HepG2 (cell line): Measurements from ENCODE around the gene LRP10. TPM values are rescaled to one million over a fixed set of nuclear protein-coding genes. Genes with fewer than 3 reads are reported as not detected.

ENCODE experiments used
- ARID5B ChIP-seq: IDR thresholded peaks from 2 replicates; pipeline ENCODE4 v1.4.0; 2020; ENCODE audit warnings: mild to moderate bottlenecking, missing genetic modification reagents
- ATF7-NPFF ChIP-seq: sonication (generic); formaldehyde crosslinking; IDR thresholded peaks from 2 replicates; pipeline ENCODE4 v1.8.1; 2023; ENCODE audit warnings: mild to moderate bottlenecking, low read depth, missing genetic modification reagents, moderate library complexity
- CBX5 ChIP-seq: sonication (generic); formaldehyde crosslinking; IDR thresholded peaks from 2 replicates; pipeline ENCODE4 v1.4.0; 2020; ENCODE audit warnings: missing genetic modification reagents, borderline replicate concordance
- DMTF1 ChIP-seq: sonication (generic); formaldehyde crosslinking; IDR thresholded peaks from 2 replicates; pipeline ENCODE4 v1.4.0; 2020; ENCODE audit warnings: mild to moderate bottlenecking, missing genetic modification reagents
- ERF ChIP-seq: IDR thresholded peaks from 2 replicates; pipeline ENCODE4 v1.6.1; 2018; ENCODE audit warnings: missing biosample characterization, missing genetic modification reagents
- FOXA3 ChIP-seq: IDR thresholded peaks from 2 replicates; pipeline ENCODE4 v1.6.1; 2016; ENCODE audit warnings: missing genetic modification reagents, missing compliant biosample characterization
- HIVEP1 ChIP-seq: sonication (generic); formaldehyde crosslinking; IDR thresholded peaks from 2 replicates; pipeline ENCODE4 v1.4.0; 2020; ENCODE audit warnings: mild to moderate bottlenecking, missing genetic modification reagents
- MAZ ChIP-seq, 2 experiments: sonication (generic) in 1 of 2; formaldehyde crosslinking in 1 of 2; IDR thresholded peaks; 2 replicates each; pipeline versions ENCODE4 v1.5.0 to v1.6.1; 2012 to 2020; ENCODE audit warnings: low read depth in 2 of 2, mild to moderate bottlenecking in 2 of 2, borderline replicate concordance in 1 of 2, improper control_type of control experiment in 1 of 2, low read length in 1 of 2, missing genetic modification reagents in 1 of 2, moderate library complexity in 1 of 2
- NKX3-1 ChIP-seq: sonication (generic); formaldehyde crosslinking; IDR thresholded peaks from 2 replicates; pipeline ENCODE4 v1.5.0; 2020; ENCODE audit warnings: missing genetic modification reagents
- NR2C2 ChIP-seq: sonication (generic); formaldehyde crosslinking; IDR thresholded peaks from 2 replicates; pipeline ENCODE4 v1.4.0; 2020; ENCODE audit warnings: missing genetic modification reagents, mild to moderate bottlenecking, moderate library complexity, borderline replicate concordance
- RFXAP ChIP-seq: sonication (generic); formaldehyde crosslinking; IDR thresholded peaks from 2 replicates; pipeline ENCODE4 v1.4.0; 2020; ENCODE audit warnings: missing genetic modification reagents, borderline replicate concordance
- SP2 ChIP-seq: sonication (generic); formaldehyde crosslinking; IDR thresholded peaks from 2 replicates; pipeline ENCODE4 v1.5.1; 2020; ENCODE audit warnings: mild to moderate bottlenecking, missing genetic modification reagents
- TRIM24 ChIP-seq: sonication (generic); formaldehyde crosslinking; IDR thresholded peaks from 2 replicates; pipeline ENCODE4 v1.8.0; 2022; ENCODE audit warnings: mild to moderate bottlenecking, missing genetic modification reagents
- ZBTB20 ChIP-seq: sonication (generic); formaldehyde crosslinking; IDR thresholded peaks from 2 replicates; pipeline ENCODE4 v1.8.1; 2023; ENCODE audit warnings: missing genetic modification reagents, low read depth, mild to moderate bottlenecking, borderline replicate concordance
- ZBTB38 ChIP-seq: sonication (generic); formaldehyde crosslinking; IDR thresholded peaks from 2 replicates; pipeline ENCODE4 v1.5.1; 2020; ENCODE audit warnings: mild to moderate bottlenecking, missing genetic modification reagents
- ZNF180 ChIP-seq: sonication (generic); formaldehyde crosslinking; IDR thresholded peaks from 2 replicates; pipeline ENCODE4 v1.4.0; 2020; ENCODE audit warnings: low read depth, missing genetic modification reagents, borderline replicate concordance
- ZNF335 ChIP-seq: sonication (generic); formaldehyde crosslinking; IDR thresholded peaks from 2 replicates; pipeline ENCODE4 v1.4.0; 2020; ENCODE audit warnings: missing genetic modification reagents
- ZNF891 ChIP-seq: sonication (generic); formaldehyde crosslinking; IDR thresholded peaks from 2 replicates; pipeline ENCODE4 v1.5.0; 2020; ENCODE audit warnings: mild to moderate bottlenecking, missing genetic modification reagents
- polyA plus RNA-seq, 8 experiments: library from polyadenylated mRNA; depleted of rRNA in 3 of 8; stranded (reverse) in 7 of 8; unstranded in 1 of 8; fragments of >200 nt; fragmentation: Illumina TruSeq in 4 of 8; extraction: Trizol in 4 of 8; gene quantifications; 2 replicates each; pipeline versions ENCODE4 v1.2.1 to v1.2.3, GENCODE V29; 2011 to 2016; ENCODE audit warnings: low read depth in 4 of 8, missing spikeins in 1 of 8, mixed read lengths in 1 of 8; ENCODE audit not compliant: insufficient read depth in 1 of 8
- total RNA-seq, 5 experiments: library from RNA; depleted of rRNA; stranded (reverse); fragments of >200 nt; fragmentation: Illumina TruSeq; extraction: Trizol; gene quantifications; 2 replicates each; pipeline ENCODE4 v1.2.3, GENCODE V29; 2016; ENCODE audit warnings: low read depth in 1 of 5
- TF ChIP-seq, protein P1 (sequence below): sonication (generic); formaldehyde crosslinking; IDR thresholded peaks from 2 replicates; pipeline ENCODE4 v1.4.0; 2020; ENCODE audit warnings: mild to moderate bottlenecking, missing genetic modification reagents
- TF ChIP-seq, protein P2 (sequence below): sonication (generic); formaldehyde crosslinking; IDR thresholded peaks from 2 replicates; pipeline ENCODE4 v1.9.0; 2022; ENCODE audit warnings: low read depth, missing genetic modification reagents

LRP10 gene
- total and polyA plus RNA-seq, 2 of the 13 experiments (the other 11 are each of a cell fraction or from before 2014, with no cell fraction given) = 16.9 to 45.2 TPM

- TF ChIP-seq HIVEP1 (CRISPR knock-in tag) (peak; percentile 93), CBX5 (CRISPR knock-in tag) (peak; percentile 89; the same call in 1 of the 2 replicates), TRIM24 (CRISPR knock-in tag) (no peak), NKX3-1 (CRISPR knock-in tag) (no peak), MAZ (IDR thresholded peaks at IDR 0.05; ENCODE audit: borderline replicate concordance, low read depth, low read length) (peak; percentile 53; the same call in 1 of the 2 replicates), MAZ (CRISPR knock-in tag; IDR thresholded peaks at IDR 0.05; ENCODE audit: low read depth) (peak; percentile 94), ZNF891 (CRISPR knock-in tag) (peak; percentile 99), ARID5B (CRISPR knock-in tag) (peak; percentile 53), ATF7-NPFF (CRISPR knock-in tag) (peak; percentile 52; the same call in 1 of the 2 replicates), FOXA3 (peak; percentile 57; the same call in 1 of the 2 replicates), ZBTB20 (CRISPR knock-in tag) (peak; percentile 78; the same call in 1 of the 2 replicates), RFXAP (CRISPR knock-in tag) (peak; percentile 67; the same call in 1 of the 2 replicates), DMTF1 (CRISPR knock-in tag) (no peak), ERF (CRISPR knock-in tag) (peak; percentile 70; the same call in 1 of the 2 replicates), ZNF335 (CRISPR knock-in tag) (0 out of 2 replicates have a peak, but pooled peaks have one; percentile 35), SP2 (CRISPR knock-in tag) (peak; percentile 56), ZNF180 (CRISPR knock-in tag) (no peak), NR2C2 (CRISPR knock-in tag) (peak; percentile 55; the same call in 1 of the 2 replicates), ZBTB38 (peak; percentile 88)
- TF ChIP-seq, protein P1, sequence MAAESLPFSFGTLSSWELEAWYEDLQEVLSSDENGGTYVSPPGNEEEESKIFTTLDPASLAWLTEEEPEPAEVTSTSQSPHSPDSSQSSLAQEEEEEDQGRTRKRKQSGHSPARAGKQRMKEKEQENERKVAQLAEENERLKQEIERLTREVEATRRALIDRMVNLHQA (CRISPR knock-in tag) = no peak
- TF ChIP-seq, protein P2, sequence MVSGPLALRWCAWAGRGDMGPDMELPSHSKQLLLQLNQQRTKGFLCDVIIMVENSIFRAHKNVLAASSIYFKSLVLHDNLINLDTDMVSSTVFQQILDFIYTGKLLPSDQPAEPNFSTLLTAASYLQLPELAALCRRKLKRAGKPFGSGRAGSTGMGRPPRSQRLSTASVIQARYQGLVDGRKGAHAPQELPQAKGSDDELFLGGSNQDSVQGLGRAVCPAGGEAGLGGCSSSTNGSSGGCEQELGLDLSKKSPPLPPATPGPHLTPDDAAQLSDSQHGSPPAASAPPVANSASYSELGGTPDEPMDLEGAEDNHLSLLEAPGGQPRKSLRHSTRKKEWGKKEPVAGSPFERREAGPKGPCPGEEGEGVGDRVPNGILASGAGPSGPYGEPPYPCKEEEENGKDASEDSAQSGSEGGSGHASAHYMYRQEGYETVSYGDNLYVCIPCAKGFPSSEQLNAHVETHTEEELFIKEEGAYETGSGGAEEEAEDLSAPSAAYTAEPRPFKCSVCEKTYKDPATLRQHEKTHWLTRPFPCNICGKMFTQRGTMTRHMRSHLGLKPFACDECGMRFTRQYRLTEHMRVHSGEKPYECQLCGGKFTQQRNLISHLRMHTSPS (CRISPR knock-in tag) = peak; percentile 94
Measured at GRCh38 chr14:22852940-22853767, 18.4 kb upstream of the LRP10 start (continued).
